ENCODE data around the gene RPS6KA3.

DNA sequence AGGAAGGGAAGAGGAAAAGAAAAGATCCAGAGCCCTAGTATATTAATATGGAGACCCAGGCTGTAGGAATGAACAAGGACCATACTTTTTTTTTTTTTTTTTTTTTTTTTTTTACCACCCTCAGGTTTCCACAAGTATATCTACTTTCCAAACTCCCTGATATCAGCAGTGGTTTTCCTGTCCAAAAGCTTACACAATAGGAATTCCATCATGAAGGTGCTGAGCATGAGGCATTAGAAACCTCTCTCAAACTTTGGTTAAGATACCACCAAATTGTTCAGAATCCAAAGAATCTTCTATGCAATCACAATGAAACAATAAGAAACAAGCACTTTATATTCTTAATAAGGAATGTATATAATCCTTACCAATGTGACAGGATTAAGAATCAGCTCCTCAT is 26.5 kb downstream of the RPS6KA3 start:
- TF ChIP-seq, protein P1, sequence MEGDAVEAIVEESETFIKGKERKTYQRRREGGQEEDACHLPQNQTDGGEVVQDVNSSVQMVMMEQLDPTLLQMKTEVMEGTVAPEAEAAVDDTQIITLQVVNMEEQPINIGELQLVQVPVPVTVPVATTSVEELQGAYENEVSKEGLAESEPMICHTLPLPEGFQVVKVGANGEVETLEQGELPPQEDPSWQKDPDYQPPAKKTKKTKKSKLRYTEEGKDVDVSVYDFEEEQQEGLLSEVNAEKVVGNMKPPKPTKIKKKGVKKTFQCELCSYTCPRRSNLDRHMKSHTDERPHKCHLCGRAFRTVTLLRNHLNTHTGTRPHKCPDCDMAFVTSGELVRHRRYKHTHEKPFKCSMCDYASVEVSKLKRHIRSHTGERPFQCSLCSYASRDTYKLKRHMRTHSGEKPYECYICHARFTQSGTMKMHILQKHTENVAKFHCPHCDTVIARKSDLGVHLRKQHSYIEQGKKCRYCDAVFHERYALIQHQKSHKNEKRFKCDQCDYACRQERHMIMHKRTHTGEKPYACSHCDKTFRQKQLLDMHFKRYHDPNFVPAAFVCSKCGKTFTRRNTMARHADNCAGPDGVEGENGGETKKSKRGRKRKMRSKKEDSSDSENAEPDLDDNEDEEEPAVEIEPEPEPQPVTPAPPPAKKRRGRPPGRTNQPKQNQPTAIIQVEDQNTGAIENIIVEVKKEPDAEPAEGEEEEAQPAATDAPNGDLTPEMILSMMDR (IDR thresholded peaks at IDR 0.05), result no peak
- no peak for TF ChIP-seq ZFX (IDR thresholded peaks at IDR 0.05; ENCODE audit: borderline replicate concordance)
